IgD-negative memory B cell (primary cell): ENCODE data around the gene CSRNP3. TPM values are rescaled to one million over a fixed set of nuclear protein-coding genes. Genes with fewer than 3 reads are reported as not detected.

Experiments
- H3K27ac Mint-ChIP-seq, 3 donors: one replicate each; pipeline ENCODE4 v1.8.0; 2020 to 2022; ENCODE audit warnings: mild to moderate bottlenecking in 3 of 3, mixed read lengths in 3 of 3, moderate library complexity in 1 of 3
- H3K27me3 Mint-ChIP-seq: one replicate; pipeline ENCODE4 v1.8.0; 2021; ENCODE audit warnings: mixed read lengths
- H3K36me3 Mint-ChIP-seq: one replicate; pipeline ENCODE4 v1.8.0; 2020; ENCODE audit warnings: mild to moderate bottlenecking, mixed read lengths
- H3K4me1 Mint-ChIP-seq, 3 donors: one replicate each; pipeline ENCODE4 v1.8.0; 2020 to 2022; ENCODE audit warnings: mixed read lengths in 3 of 3, mild to moderate bottlenecking in 1 of 3
- H3K4me3 Mint-ChIP-seq, 4 donors: one replicate each; pipeline ENCODE4 v1.8.0; 2020 to 2022; ENCODE audit warnings: mild to moderate bottlenecking in 4 of 4, mixed read lengths in 4 of 4, moderate library complexity in 3 of 4
- H3K9me3 Mint-ChIP-seq, 3 donors: one replicate each; pipeline ENCODE4 v1.8.0; 2020 to 2021; ENCODE audit warnings: mixed read lengths in 3 of 3, mild to moderate bottlenecking in 1 of 3
- polyA plus RNA-seq: library from polyadenylated mRNA; unstranded; fragments of 300-500 nt; fragmentation: Illumina TruSeq; gene quantifications from one replicate; pipeline ENCODE4 v1.2.3, GENCODE V29; 2021

CSRNP3 gene
- polyA plus RNA-seq, 1 donor from 2014 or later: not detected

DNA sequence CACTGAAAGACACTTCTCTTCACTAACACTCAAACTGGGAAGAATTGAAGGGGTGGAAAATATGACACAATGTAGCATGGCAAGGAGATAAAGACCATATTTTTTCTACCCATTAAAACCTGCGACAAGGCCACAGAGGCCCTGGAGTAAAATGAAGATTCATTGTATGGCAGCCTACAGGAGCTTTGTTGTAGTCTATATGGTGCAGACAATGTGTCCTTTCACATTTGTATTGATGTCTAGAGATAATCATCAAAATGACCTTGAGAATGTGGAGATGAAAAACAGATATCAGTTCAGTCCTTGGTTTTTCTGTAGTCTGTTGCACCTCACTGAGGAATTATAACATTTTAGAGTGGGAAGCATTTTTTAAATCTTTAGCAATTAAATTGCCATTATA, 80.1 kb downstream of the CSRNP3 start:
- Mint-ChIP-seq H3K36me3 (no peaks in the 10 kb centered on the region), H3K27me3 (no peaks in the 10 kb centered on the region), H3K9me3 (no peaks in the 10 kb centered on the region), H3K4me3 (no peak overlapping the region), H3K27ac (no peak overlapping the region), H3K4me1 (no peaks in the 10 kb centered on the region)

GRCh38 chr2:165558832-165559231, 89.3 kb downstream of the CSRNP3 start:
- no peak overlapping the region for H3K4me3 Mint-ChIP-seq
- no peaks in the 10 kb centered on the region for H3K36me3 Mint-ChIP-seq
- no peaks in the 10 kb centered on the region for H3K4me1 Mint-ChIP-seq
- peaks cover 2% of the 10 kb centered on the region for H3K27me3 Mint-ChIP-seq
- H3K9me3 Mint-ChIP-seq: no peaks in the 10 kb centered on the region
- H3K27ac Mint-ChIP-seq: peak overlapping the region in 1 of 3 donors; percentile 2

DNA sequence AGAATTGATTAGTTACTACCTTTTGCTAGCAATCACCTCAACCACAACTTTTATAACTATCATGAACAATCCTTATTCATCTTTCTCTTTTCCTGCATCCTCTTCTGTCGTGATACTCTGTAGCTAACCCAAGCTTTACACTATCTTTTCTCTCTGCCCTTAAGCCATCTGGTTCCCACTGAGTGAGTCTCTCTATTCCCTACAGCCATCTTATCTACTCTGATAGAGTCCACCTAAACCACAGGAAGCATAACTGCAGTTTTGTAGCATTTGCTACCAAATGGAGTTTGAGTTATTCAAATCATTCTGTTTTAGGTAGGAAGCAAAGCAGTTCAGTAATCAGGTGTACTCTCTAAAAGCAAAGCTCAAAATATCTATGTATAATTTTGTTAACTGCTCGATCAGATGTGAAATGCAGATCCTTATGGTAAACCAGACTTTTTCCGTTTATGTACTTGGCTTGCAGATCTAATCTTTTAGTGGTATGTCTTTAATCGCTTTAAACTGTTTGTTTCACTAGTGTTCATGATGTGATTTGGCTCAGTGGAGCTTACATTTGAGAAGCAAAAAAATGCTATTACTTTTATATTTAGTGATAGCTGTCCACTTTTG, 91.0 kb downstream of the CSRNP3 start:
- no peaks in the 10 kb centered on the region for H3K4me1 Mint-ChIP-seq
- H3K36me3 Mint-ChIP-seq: no peaks in the 10 kb centered on the region
- H3K4me3 Mint-ChIP-seq: no peak overlapping the region
- no peaks in the 10 kb centered on the region for H3K9me3 Mint-ChIP-seq
- H3K27me3 Mint-ChIP-seq: peaks cover 2% of the 10 kb centered on the region
- H3K27ac Mint-ChIP-seq: no peak overlapping the region

DNA sequence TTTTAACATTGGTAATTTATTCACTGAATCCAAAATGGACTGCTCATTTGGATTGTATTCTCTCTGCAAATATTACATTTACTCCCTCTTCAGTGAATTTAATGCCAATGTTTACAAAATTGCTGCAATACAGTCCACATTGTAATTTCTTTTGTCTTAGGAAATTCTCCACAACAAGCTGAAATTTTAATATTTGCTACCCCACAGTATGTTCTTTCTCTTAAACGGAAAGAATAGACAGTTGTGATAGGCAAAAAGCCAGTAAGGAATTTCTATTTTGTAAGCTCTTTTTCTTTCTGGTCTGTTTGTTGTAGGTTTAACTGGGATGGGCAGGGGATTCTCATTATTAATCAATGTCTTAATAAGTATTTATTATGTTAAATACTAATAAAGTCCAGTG, 92.0 kb downstream of the CSRNP3 start:
- Mint-ChIP-seq H3K36me3 (no peaks in the 10 kb centered on the region), H3K27ac (no peak overlapping the region), H3K4me1 (no peaks in the 10 kb centered on the region), H3K4me3 (no peak overlapping the region), H3K27me3 (peaks cover 2% of the 10 kb centered on the region), H3K9me3 (no peaks in the 10 kb centered on the region)

DNA sequence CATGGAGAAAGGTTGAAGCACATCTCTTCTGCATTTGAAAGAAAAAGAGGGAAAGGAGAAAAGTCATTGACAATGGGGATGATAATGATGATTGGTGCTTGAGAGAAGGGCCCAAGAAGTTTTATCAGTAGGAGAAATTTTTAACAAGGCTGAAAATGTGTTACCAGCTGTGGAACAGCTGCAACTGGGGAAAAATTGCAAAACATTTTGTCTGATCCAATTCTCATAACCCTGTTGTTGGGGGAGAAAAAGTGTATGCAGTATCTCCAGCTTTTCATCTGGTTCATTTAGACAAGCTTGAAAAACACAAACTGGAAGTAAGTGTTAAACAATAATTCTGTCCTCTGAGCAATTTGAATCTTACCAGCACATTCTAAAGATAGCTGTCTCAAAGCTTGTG, 92.7 kb downstream of the CSRNP3 start:
- no peaks in the 10 kb centered on the region for H3K36me3 Mint-ChIP-seq
- H3K27ac Mint-ChIP-seq: no peak overlapping the region
- H3K4me1 Mint-ChIP-seq: no peaks in the 10 kb centered on the region
- H3K27me3 Mint-ChIP-seq: peaks cover 2% of the 10 kb centered on the region
- no peaks in the 10 kb centered on the region for H3K9me3 Mint-ChIP-seq
- no peak overlapping the region for H3K4me3 Mint-ChIP-seq

DNA sequence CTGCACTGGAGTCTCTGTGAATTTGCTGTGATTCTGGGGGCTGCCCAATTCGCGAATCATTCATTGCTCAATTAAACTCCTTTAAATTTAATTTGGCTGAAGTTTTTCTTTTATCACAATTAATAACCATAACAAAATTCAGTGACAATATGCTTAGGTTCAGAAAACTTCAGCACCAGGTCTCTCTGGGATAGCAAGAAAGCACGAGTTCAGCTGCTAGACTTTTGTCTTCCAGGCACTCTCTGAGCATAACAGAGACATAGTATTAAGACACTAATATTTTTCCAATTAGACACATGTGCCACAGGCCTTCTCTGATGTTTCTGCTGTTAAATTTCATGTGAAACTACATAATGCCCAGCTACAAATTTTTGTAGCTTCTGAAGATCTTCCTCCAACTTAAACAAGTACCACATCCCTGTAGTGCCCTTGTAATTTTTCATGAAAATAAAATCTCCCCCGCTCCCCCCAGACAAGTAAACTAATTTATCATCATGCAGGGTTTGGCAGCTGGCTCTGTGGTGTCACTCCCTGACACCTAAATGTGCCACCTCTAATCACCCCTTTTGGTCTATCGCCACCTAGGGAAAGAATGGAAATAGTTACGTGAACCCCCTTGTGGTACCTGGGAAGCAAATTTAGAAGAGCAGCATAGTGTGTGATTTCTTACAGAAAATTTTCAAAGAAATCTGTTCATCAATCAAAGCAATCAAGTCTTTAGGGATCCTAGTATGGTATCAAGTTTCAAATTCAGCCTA, 94.1 kb downstream of the CSRNP3 start:
- Mint-ChIP-seq H3K36me3 (no peaks in the 10 kb centered on the region), H3K9me3 (peaks cover 0 to 1% (median 0%) of the 10 kb centered on the region in 3 donors), H3K4me3 (no peak overlapping the region), H3K4me1 (no peaks in the 10 kb centered on the region), H3K27ac (no peak overlapping the region), H3K27me3 (peaks cover 2% of the 10 kb centered on the region)

- Mint-ChIP-seq H3K4me3 (no peak overlapping the region), H3K36me3 (no peaks in the 10 kb centered on the region), H3K27me3 (peaks cover 2% of the 10 kb centered on the region), H3K4me1 (no peaks in the 10 kb centered on the region), H3K9me3 (peaks cover 0 to 1% (median 0%) of the 10 kb centered on the region in 3 donors), H3K27ac (no peak overlapping the region)
Measured at GRCh38 chr2:165566008-165566407, 96.5 kb downstream of the CSRNP3 start.

DNA sequence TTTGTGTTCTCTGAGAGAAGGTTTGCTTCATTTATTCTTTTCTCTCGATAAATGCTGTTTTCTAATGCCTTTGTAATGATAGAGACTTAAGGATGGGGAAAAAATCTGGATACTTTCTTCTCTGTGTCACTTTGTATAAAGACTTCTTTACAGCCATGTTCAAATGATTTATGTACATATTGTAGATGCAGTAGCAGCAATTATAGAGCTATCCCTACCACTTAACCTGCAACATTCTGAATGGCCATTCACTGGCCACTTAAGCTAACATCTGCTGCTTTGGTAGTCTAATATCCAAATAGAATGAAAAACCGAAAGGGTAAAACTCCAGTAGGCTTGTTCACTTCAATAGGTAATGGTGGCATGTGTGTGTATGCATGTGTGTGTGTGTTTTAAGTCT, 97.8 kb downstream of the CSRNP3 start:
- Mint-ChIP-seq H3K27me3 (no peaks in the 10 kb centered on the region), H3K4me3 (no peak overlapping the region), H3K27ac (no peak overlapping the region), H3K9me3 (peaks cover 0 to 1% (median 0%) of the 10 kb centered on the region in 3 donors), H3K36me3 (no peaks in the 10 kb centered on the region), H3K4me1 (no peaks in the 10 kb centered on the region)

GRCh38 chr2:165568361-165568760, 98.9 kb downstream of the CSRNP3 start:
- Mint-ChIP-seq H3K36me3 (no peaks in the 10 kb centered on the region), H3K27me3 (no peaks in the 10 kb centered on the region), H3K4me1 (no peaks in the 10 kb centered on the region), H3K4me3 (no peak overlapping the region), H3K27ac (no peak overlapping the region), H3K9me3 (peaks cover 0 to 1% (median 0%) of the 10 kb centered on the region in 3 donors)

- H3K27me3 Mint-ChIP-seq: peaks cover 5% of the 10 kb centered on the region
- H3K27ac Mint-ChIP-seq: no peak overlapping the region
- H3K36me3 Mint-ChIP-seq: no peaks in the 10 kb centered on the region
- H3K9me3 Mint-ChIP-seq: peaks cover 0 to 1% (median 0%) of the 10 kb centered on the region in 3 donors
- H3K4me3 Mint-ChIP-seq: no peak overlapping the region
- peaks cover 0 to 6% (median 0%) of the 10 kb centered on the region in 3 donors for H3K4me1 Mint-ChIP-seq
Measured at GRCh38 chr2:165571477-165571876, 102.0 kb downstream of the CSRNP3 start.

DNA sequence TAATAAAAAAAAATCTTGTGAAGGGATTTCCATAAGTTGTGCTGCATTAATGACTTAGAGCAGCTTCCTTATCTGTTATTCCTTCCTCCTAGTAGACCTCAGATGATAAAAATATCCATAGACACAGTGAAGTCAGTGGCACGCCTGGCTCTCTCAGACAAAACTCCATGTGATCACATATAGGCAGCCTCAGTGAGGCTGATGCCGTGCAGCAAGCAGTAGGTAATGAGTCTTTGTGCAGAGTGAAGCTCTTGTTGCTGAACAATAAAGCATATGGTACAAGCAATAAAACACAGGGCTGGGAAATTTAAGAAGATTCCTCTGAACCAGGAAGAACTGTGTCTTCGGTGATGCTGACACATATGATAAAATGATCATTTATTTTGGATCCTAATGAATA, 102.7 kb downstream of the CSRNP3 start:
- Mint-ChIP-seq H3K9me3 (peaks cover 0 to 1% (median 0%) of the 10 kb centered on the region in 3 donors), H3K4me1 (peaks cover 0 to 6% (median 0%) of the 10 kb centered on the region in 3 donors), H3K4me3 (peak overlapping the region in 1 of 4 donors; percentile 45), H3K27ac (no peak overlapping the region), H3K27me3 (peaks cover 5% of the 10 kb centered on the region), H3K36me3 (no peaks in the 10 kb centered on the region)

- Mint-ChIP-seq H3K4me1 (peaks cover 0 to 6% (median 0%) of the 10 kb centered on the region in 3 donors), H3K9me3 (no peaks in the 10 kb centered on the region), H3K4me3 (peak overlapping the region in 2 of 4 donors; percentile 66 to 83), H3K27ac (no peak overlapping the region), H3K36me3 (no peaks in the 10 kb centered on the region), H3K27me3 (peaks cover 5% of the 10 kb centered on the region)
Measured at GRCh38 chr2:165573534-165574461, 104.3 kb downstream of the CSRNP3 start.

GRCh38 chr2:165575044-165575615, 105.6 kb downstream of the CSRNP3 start:
- Mint-ChIP-seq H3K36me3 (no peaks in the 10 kb centered on the region), H3K4me1 (peaks cover 0 to 6% (median 0%) of the 10 kb centered on the region in 3 donors), H3K9me3 (no peaks in the 10 kb centered on the region), H3K4me3 (no peak overlapping the region), H3K27ac (no peak overlapping the region), H3K27me3 (peaks cover 5% of the 10 kb centered on the region)

DNA sequence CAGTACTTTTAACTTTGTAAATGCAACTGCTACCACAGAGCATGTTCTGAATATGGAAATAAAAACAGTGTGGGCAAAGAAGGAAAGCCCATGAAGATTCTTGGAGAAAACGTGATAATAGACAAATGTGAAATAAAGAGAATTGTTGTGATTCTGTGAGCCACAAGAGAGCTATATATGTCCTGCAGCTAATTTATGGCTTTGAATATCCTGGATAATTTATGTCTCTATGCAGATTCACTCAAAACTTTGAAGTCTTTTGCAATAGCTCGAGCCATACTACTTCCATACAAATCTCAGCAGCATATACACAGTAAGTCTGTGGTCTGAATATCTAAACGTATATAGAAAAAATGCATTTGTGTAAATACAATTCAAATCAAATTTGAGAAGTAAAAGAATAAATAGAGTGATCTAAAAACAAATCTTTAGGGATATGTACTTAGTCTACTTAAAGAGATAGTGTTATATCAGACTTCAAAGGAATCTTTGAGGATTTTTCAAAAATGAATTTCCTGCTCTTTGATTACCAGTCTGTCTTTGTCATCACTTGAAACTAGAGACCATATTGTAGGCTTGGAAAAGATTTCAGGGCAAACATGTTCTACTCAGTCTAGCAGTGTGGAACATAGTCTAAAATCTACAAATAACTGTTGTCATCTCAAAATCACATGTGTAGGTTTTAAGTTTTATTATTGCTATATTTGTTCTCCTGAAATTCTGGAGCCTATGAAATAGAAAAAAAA, 107.1 kb downstream of the CSRNP3 start:
- H3K4me1 Mint-ChIP-seq: peaks cover 0 to 6% (median 0%) of the 10 kb centered on the region in 3 donors
- no peaks in the 10 kb centered on the region for H3K36me3 Mint-ChIP-seq
- H3K27ac Mint-ChIP-seq: no peak overlapping the region
- H3K27me3 Mint-ChIP-seq: peaks cover 5% of the 10 kb centered on the region
- no peak overlapping the region for H3K4me3 Mint-ChIP-seq
- H3K9me3 Mint-ChIP-seq: no peaks in the 10 kb centered on the region
